C4-2B (cell line): Measurements from ENCODE around the gene CENPQ.
A peak's percentile ranks its signal among the peaks of the same experiment; 100 is the strongest.

ENCODE experiments used
- H3K27ac ChIP-seq: fragments of 450-650 bp; 2 replicates; pipeline ENCODE4 v1.5.1; 2017
- ZFX ChIP-seq: fragments of 450-650 bp; IDR thresholded peaks from 2 replicates; pipeline ENCODE4 v1.6.1; 2017
- TF ChIP-seq, protein P1 (sequence below): fragments of 450-650 bp; conservative IDR thresholded peaks from 2 replicates; pipeline ENCODE4 v1.5.1; 2017; ENCODE audit warnings: mild to moderate bottlenecking

CENPQ gene, protein sequence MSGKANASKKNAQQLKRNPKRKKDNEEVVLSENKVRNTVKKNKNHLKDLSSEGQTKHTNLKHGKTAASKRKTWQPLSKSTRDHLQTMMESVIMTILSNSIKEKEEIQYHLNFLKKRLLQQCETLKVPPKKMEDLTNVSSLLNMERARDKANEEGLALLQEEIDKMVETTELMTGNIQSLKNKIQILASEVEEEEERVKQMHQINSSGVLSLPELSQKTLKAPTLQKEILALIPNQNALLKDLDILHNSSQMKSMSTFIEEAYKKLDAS

DNA sequence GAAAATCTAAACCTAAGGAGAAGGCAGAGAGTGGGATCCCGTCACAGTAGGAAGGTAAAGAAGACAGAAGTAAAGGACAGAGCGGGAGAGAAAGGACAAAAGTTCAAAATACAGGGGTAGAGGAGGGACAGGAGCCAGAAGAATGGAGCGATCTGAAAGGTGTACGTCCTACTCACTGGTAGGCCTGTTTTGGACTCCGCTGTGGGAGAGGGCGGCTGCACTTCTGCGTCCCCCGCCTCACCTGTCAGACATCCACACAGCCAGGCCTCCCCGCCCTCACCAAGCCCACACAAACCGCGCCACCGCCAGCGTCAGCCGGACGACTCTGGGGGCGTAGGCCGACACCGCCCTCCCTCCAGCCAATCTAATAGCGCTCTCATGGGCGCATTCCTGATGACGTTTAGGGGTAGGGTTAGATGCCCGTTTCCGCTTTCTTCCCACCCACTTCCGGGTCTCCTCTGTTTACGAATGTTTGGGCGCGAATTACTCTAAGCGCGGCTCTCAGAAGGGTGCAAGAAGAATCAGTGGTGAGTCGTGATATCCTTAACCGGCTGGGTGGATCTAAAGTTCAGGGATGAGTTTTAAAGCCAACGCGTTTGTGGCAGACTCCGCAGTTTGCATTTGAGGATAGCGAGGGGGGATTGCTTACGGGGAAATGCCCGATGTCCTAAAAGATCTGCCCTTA, at the start of gene CENPQ, which contains the start of gene MMUT:
Gene CENPQ, plus strand, starts transcription at position 444 of the 685 bp plus-strand sequence. CDS start 6,807 bp downstream, outside the sequence.
Gene MMUT, minus strand, starts transcription at position 327 of the 685 bp plus-strand sequence. CDS start 3,787 bp downstream, outside the sequence.
- peak within 1 kb of the TSS; percentile 74 for H3K27ac ChIP-seq
- TF ChIP-seq, protein P1, sequence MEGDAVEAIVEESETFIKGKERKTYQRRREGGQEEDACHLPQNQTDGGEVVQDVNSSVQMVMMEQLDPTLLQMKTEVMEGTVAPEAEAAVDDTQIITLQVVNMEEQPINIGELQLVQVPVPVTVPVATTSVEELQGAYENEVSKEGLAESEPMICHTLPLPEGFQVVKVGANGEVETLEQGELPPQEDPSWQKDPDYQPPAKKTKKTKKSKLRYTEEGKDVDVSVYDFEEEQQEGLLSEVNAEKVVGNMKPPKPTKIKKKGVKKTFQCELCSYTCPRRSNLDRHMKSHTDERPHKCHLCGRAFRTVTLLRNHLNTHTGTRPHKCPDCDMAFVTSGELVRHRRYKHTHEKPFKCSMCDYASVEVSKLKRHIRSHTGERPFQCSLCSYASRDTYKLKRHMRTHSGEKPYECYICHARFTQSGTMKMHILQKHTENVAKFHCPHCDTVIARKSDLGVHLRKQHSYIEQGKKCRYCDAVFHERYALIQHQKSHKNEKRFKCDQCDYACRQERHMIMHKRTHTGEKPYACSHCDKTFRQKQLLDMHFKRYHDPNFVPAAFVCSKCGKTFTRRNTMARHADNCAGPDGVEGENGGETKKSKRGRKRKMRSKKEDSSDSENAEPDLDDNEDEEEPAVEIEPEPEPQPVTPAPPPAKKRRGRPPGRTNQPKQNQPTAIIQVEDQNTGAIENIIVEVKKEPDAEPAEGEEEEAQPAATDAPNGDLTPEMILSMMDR: no peak
- 0 out of 2 replicates have a peak, but pooled peaks have one; percentile 32 for TF ChIP-seq ZFX

DNA sequence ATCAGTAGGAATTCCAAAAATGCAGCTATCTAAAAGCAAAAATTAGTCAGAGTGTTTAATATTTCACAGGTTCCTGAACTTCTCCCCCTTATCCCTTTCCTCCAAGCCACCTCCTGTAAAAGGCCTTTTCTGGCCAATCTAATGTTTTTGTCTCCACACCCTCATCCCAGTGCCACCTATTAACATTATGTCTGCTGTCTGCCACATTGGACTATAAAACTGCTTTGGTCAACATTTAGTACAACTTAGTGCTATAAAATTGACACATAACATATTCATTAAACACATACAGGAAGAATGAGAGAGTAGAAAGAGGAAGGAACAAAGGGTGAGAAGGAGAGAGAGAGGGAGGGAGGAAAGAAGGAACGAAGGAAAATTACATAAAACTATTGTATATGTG, 47.8 kb upstream of the CENPQ start:
- TF ChIP-seq, protein P1: no peak
- TF ChIP-seq ZFX: no peak
- no peak overlapping the region for H3K27ac ChIP-seq

DNA sequence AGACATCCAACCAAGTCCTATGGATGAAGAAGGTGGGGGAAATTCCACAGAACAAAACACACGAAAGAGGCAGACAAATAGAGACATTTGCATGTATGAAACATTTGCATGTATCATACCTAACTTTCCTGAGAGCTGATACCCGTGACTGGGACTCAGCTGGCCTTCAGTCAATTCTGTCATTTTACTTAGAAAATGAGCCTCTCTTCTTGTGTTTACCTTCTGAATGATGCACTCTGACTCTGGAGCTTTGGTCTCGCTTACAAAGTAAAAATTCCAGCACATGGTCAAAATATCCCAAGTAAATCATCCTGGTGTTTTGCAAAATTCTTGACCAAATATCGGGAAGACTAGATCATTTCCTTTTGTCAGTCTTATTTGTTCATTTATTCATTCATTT, 47.0 kb upstream of the CENPQ start:
- no peak for TF ChIP-seq ZFX
- TF ChIP-seq, protein P1: no peak
- H3K27ac ChIP-seq: no peak overlapping the region

DNA sequence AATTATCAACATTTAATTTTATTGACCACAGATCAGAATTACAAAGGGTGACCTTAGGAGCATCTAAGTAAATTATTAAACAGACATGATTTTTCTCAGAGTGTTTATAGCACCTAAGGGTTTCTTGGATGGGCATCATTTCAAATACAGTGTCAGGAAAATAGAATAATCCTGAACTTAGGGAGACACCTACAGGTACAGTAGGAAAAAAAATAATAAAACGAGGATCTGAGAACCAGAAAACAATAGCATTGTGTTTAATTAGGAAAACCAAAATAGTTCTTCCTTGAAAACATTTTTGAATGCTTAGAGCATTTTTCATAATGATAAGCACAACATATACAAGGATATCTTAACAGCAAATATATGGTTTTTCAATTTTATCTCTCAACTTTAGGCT, 39.4 kb upstream of the CENPQ start:
- no peak overlapping the region for H3K27ac ChIP-seq
- TF ChIP-seq ZFX: no peak
- TF ChIP-seq, protein P1: peak; percentile 70

DNA sequence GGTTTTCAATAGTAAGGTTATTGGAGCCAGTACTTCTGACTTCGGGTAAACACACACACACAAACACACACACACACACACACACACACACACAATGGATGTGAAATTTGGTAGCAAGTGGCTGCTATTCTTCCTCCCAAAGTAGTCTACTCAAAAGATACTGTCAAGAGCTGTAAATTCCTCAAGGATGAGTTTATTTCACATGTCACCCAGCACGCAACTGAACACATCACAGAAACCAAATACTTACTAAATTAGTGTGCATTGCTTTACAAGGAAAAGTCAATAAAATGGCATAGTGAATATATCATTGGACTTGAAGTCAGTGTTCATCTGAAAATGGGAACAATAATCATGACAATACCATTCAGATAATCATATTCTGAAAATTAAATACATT, 33.0 kb upstream of the CENPQ start:
- TF ChIP-seq, protein P1: no peak
- TF ChIP-seq ZFX: no peak

DNA sequence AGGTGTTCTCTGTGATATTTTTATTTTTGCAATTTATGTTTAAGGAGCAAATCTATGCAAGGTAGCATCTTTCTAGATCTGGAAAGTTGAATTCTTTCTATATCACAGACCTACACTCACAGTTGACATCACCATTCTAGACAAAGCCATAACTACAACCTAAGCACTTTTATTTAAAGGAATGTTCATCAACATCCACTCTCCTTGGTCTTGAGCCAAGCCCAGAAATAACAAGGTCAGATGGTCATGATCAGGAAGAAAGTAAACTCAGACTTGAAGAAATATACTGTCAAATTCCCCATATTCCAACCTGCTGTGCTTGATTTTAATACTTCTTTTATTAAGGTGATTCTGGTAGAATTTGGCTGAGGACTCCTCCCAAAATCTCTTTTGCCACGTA, 32.3 kb upstream of the CENPQ start:
- TF ChIP-seq, protein P1: no peak
- TF ChIP-seq ZFX: no peak

More for the DNA sequence above, 33.0 kb upstream of the CENPQ start:
- no peak overlapping the region for H3K27ac ChIP-seq

DNA sequence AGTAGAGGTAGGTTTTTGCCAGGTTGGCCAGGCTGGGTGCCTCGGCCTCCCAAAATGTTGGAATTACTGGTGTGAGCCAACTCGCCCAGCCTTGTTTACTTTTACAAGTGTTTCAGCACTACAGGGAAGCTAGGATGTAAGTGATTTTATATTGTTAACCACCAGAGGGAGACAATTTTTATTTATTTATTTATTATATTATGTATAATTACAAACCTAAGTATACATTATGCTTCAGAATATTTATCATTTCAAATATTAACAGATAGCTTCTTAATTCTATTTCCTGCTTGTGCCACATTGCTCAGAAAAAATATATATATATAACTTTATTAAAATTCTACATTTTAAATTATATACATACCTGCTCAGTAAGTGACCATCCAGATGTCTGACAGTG, 9.9 kb upstream of the CENPQ start:
- H3K27ac ChIP-seq: no peak overlapping the region
- no peak for TF ChIP-seq ZFX
- TF ChIP-seq, protein P1: peak; percentile 57

More for the DNA sequence above, 32.3 kb upstream of the CENPQ start:
- H3K27ac ChIP-seq: no peak overlapping the region
